Peyer's patch (tissue), 4 donors: ENCODE data around the gene NCAN. TPM values are rescaled to one million over a fixed set of nuclear protein-coding genes. Genes with fewer than 3 reads are reported as not detected.

ENCODE experiments used
- DNase-seq, 3 donors: peaks; one replicate each; pipeline ENCODE4 v3.0.0-alpha.2; 2017 to 2019
- H3K27ac ChIP-seq, 4 donors: fragments of 200-600 bp; sonication (generic); one replicate each; pipeline ENCODE4 v1.5.1; 2016 to 2019
- H3K27me3 ChIP-seq, 2 donors: fragments of 200-600 bp; sonication (generic); one replicate each; pipeline ENCODE4 v1.5.1; 2019
- H3K36me3 ChIP-seq, 3 donors: fragments of 200-600 bp; sonication (generic); one replicate each; pipeline ENCODE4 v1.5.1; 2016 to 2019
- H3K4me1 ChIP-seq, 4 donors: fragments of 200-600 bp; sonication (generic); one replicate each; pipeline ENCODE4 v1.5.1; 2016 to 2019
- H3K4me3 ChIP-seq, 4 donors: fragments of 200-600 bp; sonication (generic); 1 replicate in 3 of 4; 2 replicates in 1 of 4; pipeline ENCODE4 v1.5.1; 2016 to 2019; ENCODE audit warnings: mild to moderate bottlenecking in 1 of 4
- H3K9me3 ChIP-seq, 4 donors: fragments of 200-600 bp; sonication (generic); one replicate each; pipeline ENCODE4 v1.5.1; 2016 to 2019; ENCODE audit warnings: mild to moderate bottlenecking in 1 of 4
- CTCF ChIP-seq, 6 experiments: fragments of 450-650 bp in 4 of 6; fragments of 200-600 bp in 2 of 6; sonication (generic) in 1 of 6; IDR thresholded peaks; one replicate each; pipeline ENCODE4 v1.5.1; 2017 to 2019; ENCODE audit warnings: antibody characterized with exemption in 6 of 6, mild to moderate bottlenecking in 3 of 6, moderate library complexity in 1 of 6
- POLR2A ChIP-seq, 2 donors: fragments of 450-650 bp; IDR thresholded peaks; one replicate each; pipeline ENCODE4 v1.5.1; 2017; ENCODE audit warnings: antibody characterized with exemption in 2 of 2, mild to moderate bottlenecking in 2 of 2, moderate library complexity in 2 of 2
- small RNA-seq, 2 donors: library from RNA; depleted of rRNA; stranded (forward); fragments of <200 nt; gene quantifications; one replicate each; pipeline ENCODE3, GENCODE V24; 2016
- total RNA-seq, 4 donors: library from RNA; depleted of rRNA; stranded (reverse); fragments of >200 nt; gene quantifications; one replicate each; pipeline ENCODE4 v1.1.0, GENCODE V29; 2016

Gene NCAN
- total RNA-seq, 4 donors from 2014 or later: not detected

- DNase-seq: no peak
- TF ChIP-seq CTCF (IDR thresholded peaks at IDR 0.05) (no peak), POLR2A (IDR thresholded peaks at IDR 0.05) (no peak)
- Histone ChIP-seq H3K36me3 (peaks cover 0 to 63% (median 0%) of the 10 kb centered on the region in 3 donors), H3K4me3 (no peak overlapping the region), H3K27ac (no peak overlapping the region), H3K9me3 (peaks cover 0 to 4% (median 0%) of the 10 kb centered on the region in 4 donors), H3K27me3 (no peaks in the 10 kb centered on the region), H3K4me1 (no peaks in the 10 kb centered on the region)
These were observed 80.8 kb downstream of the NCAN start for GRCh38 chr19:19292607-19293006.

GRCh38 chr19:19294914-19295313 is 83.2 kb downstream of the NCAN start:
- Histone ChIP-seq H3K27me3 (no peaks in the 10 kb centered on the region), H3K4me3 (no peak overlapping the region), H3K9me3 (peaks cover 0 to 4% (median 0%) of the 10 kb centered on the region in 4 donors), H3K27ac (no peak overlapping the region), H3K4me1 (no peaks in the 10 kb centered on the region), H3K36me3 (peaks cover 0 to 40% (median 0%) of the 10 kb centered on the region in 3 donors)
- no peak for DNase-seq
- TF ChIP-seq CTCF (IDR thresholded peaks at IDR 0.05) (no peak), POLR2A (IDR thresholded peaks at IDR 0.05) (no peak)

GRCh38 chr19:19296953-19297689 is 85.4 kb downstream of the NCAN start:
- Histone ChIP-seq H3K36me3 (peaks cover 0 to 47% (median 0%) of the 10 kb centered on the region in 3 donors), H3K27ac (no peak overlapping the region), H3K27me3 (no peaks in the 10 kb centered on the region), H3K4me1 (no peaks in the 10 kb centered on the region), H3K9me3 (peaks cover 0 to 4% (median 0%) of the 10 kb centered on the region in 4 donors), H3K4me3 (no peak overlapping the region)
- TF ChIP-seq CTCF (IDR thresholded peaks at IDR 0.05): no peak
- TF ChIP-seq POLR2A (IDR thresholded peaks at IDR 0.05): no peak
- no peak for DNase-seq

- H3K36me3 ChIP-seq: peaks cover 0 to 47% (median 0%) of the 10 kb centered on the region in 3 donors
- H3K4me3 ChIP-seq: no peak overlapping the region
- no peak overlapping the region for H3K27ac ChIP-seq
- no peaks in the 10 kb centered on the region for H3K4me1 ChIP-seq
- DNase-seq: no peak
- H3K9me3 ChIP-seq: peaks cover 0 to 3% (median 0%) of the 10 kb centered on the region in 4 donors
- no peaks in the 10 kb centered on the region for H3K27me3 ChIP-seq
- TF ChIP-seq POLR2A (IDR thresholded peaks at IDR 0.05) (no peak), CTCF (IDR thresholded peaks at IDR 0.05) (no peak)
These were observed 86.0 kb downstream of the NCAN start for GRCh38 chr19:19297759-19298158.

GRCh38 chr19:19300613-19301012 is 88.9 kb downstream of the NCAN start:
- no peak for DNase-seq
- H3K27me3 ChIP-seq: no peaks in the 10 kb centered on the region
- H3K9me3 ChIP-seq: no peaks in the 10 kb centered on the region
- H3K27ac ChIP-seq: no peak overlapping the region
- TF ChIP-seq POLR2A (IDR thresholded peaks at IDR 0.05) (no peak), CTCF (IDR thresholded peaks at IDR 0.05) (no peak)
- H3K4me1 ChIP-seq: no peaks in the 10 kb centered on the region
- peaks cover 0 to 63% (median 0%) of the 10 kb centered on the region in 3 donors for H3K36me3 ChIP-seq
- H3K4me3 ChIP-seq: no peak overlapping the region

Small RNAs within 50 kb of the gene (small RNA-seq; reads per million reads assigned to genes)
- 0 reads per million in 2 donors for gene RNU6-1028P

Other genes with a start within 250 kb of the NCAN start
- 100 to 1,000 TPM in 1 of 4 donors, 10 to 100 TPM in 3; 32.9 to 157 (median 75.8) TPM for gene SUGP2, start 178.4 kb upstream of the NCAN start, total RNA-seq
- 10 to 100 TPM; 18.2 to 26.3 (median 24.5) TPM for gene ARMC6, start 178.4 kb upstream of the NCAN start, total RNA-seq
- 10 to 100 TPM; 11.2 to 24.8 (median 13.2) TPM for gene SLC25A42, start 148.0 kb upstream of the NCAN start, total RNA-seq
- gene TMEM161A, start 73.5 kb upstream of the NCAN start, total RNA-seq: 10 to 100 TPM; 15.9 to 26.4 (median 18.7) TPM
- 1 to 10 TPM in 2 of 4 donors, not detected in 2; 5.0 to 7.4 TPM for gene MEF2B, start 41.7 kb upstream of the NCAN start, total RNA-seq
- gene BORCS8, start 19.8 kb upstream of the NCAN start, total RNA-seq: 10 to 100 TPM; 17.2 to 32.2 (median 22.1) TPM
- gene RFXANK, start 19.7 kb upstream of the NCAN start, total RNA-seq: 10 to 100 TPM; 18.2 to 75.1 (median 51.9) TPM
- 10 to 100 TPM in 2 of 4 donors, 1 to 10 TPM in 2; 5.0 to 11.6 (median 8.7) TPM for gene NR2C2AP, start 8.5 kb upstream of the NCAN start, total RNA-seq
- gene TM6SF2, start 61.3 kb downstream of the NCAN start, total RNA-seq: 100 to 1,000 TPM in 3 of 4 donors, 10 to 100 TPM in 1; 31.4 to 534 (median 463) TPM
- 10 to 100 TPM; 49.5 to 58.6 (median 55.2) TPM for gene SUGP1, start 108.6 kb downstream of the NCAN start, total RNA-seq
- gene MAU2, start 108.9 kb downstream of the NCAN start, total RNA-seq: 100 to 1,000 TPM in 3 of 4 donors, 10 to 100 TPM in 1; 79.3 to 160 (median 130) TPM
- gene GATAD2A, start 193.7 kb downstream of the NCAN start, total RNA-seq: 10 to 100 TPM; 67.8 to 99.9 (median 79.8) TPM